GM19397 (cell line): Measurements from ENCODE around the gene BORCS5.
"Not testable (repeated sequence)": the region's sequence is repeated elsewhere in the genome, so short reads cannot be mapped to it uniquely, and the experiment has no call there.

Source experiments
- ATAC-seq: cut with Tn5 transposase; IDR thresholded peaks from one replicate; pipeline ENCODE4 v1.9.1; 2021; ENCODE audit warnings: mild to moderate bottlenecking, moderate library complexity; ENCODE audit not compliant: unreplicated experiment

The BORCS5 gene

DNA sequence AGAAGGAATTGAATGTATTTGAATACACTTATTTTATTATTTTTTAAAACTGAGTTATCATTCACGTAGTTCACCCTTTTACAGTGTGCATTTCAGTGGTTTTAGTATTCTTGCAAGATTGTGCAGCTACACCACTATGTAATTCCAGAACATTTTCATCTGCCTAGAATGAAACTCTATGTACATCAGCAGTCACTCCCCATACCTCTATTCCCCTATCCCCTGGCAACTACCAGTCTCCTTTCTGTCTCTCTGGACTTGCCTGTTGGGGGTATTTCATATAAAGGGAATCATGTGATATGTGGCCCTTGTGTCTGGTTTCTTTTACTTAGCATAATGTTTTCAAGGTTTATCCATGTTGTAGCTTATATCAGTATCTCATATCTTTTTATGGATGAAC is 96.8 kb downstream of the BORCS5 start:
- ATAC-seq, result no peak

DNA sequence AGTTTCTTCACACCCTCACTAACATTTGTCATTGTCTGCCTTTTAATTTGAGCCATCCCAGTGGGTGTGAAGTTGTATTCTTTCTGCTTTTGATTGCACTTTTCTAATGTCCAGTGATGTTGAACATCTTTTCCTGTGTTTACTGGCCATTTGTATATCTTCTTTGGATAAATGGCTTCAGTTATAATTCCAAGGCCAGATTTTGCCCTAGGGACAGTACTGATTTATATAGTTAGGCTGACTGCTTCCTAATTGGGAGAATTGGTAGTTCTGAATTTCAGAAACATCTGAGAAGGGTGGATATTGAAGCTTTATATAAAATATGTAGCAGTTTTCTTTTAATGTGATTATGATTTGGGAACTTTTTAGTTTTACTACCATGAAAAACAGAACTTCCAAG is 97.4 kb downstream of the BORCS5 start:
- ATAC-seq, result no peak

DNA sequence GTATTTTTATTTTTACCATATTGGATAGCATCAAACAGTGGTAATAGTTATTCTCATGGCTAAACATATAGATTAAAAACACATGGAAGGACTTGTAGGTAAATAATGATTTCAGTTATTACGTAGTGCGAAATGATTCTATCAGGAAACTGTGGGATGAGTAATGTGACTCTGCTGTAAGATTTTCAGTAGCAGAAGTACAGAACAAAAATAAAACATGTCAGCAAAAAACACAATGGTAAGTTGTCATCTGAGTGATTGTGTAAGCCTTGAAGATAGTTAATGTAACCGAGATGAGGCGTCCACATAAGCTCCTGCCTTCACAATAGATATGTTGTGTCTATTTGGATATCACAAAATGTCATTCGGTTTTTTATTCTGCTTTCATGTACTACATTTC is 99.8 kb downstream of the BORCS5 start:
- ATAC-seq, result no peak

DNA sequence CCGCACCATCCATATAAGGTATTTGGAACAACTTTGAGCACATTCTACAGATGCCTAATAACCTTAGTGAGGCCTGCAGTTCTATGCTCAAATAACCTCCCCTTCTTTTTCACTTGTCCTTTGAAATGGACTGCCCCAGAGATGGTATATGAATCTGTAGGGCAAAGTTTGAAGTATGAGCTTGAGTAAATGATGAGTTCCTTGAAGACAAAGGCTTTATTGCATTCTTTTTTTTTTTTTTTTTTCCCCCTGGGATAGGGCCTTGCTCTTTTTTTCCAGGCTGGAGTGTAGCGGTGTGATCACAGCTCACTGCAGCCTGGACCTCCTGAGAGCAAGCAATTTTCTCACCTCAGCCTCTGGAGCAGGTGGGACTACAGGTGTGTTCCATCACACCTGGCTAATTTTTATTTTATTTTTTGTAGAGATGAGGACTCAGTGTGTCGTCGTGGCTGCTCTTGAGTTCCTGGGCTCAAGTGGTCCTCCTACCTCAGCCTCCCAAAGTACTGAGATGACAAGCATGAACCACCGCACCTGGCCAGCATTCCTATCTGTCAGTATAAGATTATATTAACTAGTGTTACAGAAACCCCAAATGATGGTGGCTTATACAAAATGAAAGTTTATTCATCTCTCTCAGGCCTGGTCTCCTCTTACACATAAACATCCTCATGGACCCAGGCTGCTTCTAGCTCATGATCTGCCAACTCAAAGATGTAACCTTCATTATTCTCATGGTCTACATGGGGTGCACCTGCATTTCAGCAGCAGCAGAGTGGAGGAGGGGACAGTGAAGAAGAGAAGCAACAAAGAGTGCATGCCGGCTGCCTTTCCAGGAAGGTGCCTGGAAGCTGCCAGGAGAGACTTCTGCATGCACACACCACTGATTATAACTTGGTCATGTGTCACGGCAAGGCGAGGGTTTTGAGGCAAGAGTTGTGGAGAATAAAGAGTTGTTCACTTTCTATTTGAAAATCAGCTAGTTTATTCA is 104.4 kb downstream of the BORCS5 start:
- no peak for ATAC-seq

DNA sequence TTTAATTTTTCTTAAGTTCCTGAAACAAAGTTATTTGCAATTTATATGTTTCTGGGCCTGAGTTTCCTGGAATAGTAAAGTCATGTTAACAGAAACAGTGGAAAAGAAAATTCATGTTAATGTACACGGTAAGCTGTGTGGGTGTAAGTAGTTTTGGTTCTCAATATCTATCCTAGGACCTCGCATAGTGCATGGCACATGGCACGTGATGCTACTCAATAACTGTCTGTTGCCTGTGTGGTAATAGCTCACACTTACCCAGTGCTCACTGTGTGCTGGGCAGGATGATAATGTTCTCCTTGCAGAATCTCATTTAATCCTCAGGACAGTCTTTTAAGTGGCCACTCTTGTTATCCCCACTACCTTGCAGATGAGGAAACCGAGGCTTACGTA is 105.0 kb downstream of the BORCS5 start:
- ATAC-seq, result no peak

DNA sequence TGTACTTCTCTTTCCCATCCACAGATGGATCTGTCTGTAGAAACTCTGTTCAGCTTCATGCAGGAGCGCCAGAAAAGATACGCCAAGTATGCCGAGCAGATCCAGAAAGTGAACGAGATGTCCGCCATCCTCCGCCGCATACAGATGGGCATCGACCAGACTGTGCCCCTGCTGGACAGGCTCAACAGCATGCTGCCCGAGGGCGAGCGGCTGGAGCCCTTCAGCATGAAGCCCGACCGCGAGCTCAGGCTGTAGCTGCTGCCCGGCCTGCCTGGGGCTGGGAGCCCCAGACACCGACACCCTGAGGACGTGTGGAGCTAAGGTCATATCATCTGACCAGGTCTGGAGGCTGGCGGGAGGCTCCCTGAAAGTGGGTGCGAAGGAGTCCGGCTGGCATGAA is 108.6 kb downstream of the BORCS5 start:
- no peak for ATAC-seq

DNA sequence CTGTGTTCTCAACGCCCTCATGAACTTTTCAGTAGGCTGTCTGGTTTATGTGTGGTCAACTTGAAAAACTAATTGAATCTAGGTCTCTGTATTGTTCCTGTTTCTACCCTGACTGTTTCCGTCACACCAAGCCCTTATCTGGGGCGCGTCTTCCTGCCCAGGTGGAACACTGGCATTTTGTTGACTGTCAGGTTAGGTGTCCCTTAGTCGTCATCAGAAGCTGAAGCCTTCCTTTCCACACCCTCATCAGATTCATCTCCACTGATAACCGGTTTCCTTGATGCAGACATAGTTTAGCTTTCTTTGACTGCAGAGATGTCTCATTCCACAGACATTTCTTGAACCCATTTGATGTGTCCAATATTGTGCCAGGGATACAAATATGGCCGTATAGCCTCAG is 109.3 kb downstream of the BORCS5 start:
- ATAC-seq, result no peak

DNA sequence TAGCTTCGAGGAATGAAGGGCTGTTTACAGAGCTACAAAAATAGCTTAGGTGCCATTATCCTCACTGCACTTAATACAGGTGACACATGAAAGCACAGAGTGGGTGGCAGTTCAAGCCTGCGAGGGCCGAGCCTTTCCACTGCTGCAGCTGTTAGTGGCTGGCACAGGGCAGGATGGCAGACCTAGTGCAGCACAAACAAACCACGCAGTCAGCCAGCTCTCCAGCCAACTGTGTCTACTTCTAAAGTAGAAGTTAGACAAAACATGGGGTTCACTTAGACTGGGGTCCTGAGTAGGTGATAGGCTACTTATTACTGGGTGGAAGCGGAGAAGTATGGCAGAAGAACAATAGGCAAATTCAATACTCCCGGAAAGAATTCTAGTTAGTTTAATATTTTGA is 110.4 kb downstream of the BORCS5 start:
- no peak for ATAC-seq

DNA sequence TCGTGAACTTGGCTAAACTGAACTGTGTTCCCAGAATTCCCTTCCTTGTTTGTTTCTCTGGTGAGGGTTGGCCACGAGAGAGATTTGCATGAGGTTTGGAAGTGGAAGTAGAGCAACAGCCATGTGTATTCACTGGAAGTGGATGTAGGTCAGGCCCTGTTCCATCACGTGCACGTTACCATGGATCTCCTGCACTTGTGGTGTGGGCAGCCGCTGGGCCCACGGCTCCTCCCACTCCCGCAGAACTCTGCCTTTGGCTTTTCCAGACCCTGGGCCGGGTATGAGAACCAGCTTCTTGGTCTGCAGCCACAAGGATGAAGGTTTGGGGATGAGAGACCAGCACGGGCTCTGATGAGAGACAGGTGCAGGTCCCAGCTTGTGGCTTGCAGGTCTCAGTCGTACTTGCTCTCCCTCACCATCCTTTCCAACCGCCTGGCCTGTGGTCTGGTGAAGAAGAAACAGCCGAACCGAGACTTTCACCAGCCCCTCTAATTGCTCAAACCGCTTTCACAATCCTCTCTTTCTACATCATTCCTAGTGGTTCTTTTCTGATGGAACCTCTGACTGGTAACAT is 110.9 kb downstream of the BORCS5 start:
- no peak for ATAC-seq

DNA sequence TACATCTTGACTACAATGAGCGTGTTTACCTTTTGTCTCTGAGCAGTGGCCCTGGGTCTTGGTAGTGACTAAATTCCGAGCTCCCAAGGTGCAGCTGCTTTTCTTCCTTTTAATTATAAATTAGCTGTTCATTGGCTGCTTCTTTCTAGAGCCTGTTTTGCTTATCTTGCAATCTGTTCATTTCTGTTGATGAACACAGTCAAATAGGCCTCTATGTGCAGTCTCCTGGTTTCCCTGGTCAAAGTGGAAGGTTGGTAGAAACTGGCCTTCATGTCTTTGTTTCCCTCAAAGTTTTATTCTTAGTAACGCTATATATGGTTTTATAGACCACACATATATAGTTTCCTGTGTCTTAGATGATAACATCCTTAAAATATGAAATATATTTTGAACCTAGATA is 111.7 kb downstream of the BORCS5 start:
- no peak for ATAC-seq

DNA sequence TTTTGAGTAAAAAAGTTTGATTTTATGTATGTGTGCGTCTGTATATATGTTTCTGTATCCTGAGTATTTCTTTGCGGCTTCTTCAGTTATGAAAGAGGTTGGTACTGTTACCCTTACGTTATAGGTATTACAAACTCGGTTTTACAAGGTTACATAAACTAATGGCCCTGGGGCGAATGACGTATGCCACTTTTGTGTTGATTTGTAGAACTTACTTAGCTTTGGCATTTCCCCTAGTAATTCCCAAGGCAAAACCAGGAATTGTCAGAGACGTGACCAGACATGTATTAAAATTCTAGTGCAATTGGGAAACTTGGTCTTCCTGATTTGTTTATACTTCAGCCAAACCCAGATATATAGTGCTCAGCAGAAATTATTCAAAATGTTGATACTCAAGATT is 112.5 kb downstream of the BORCS5 start:
- no peak for ATAC-seq

DNA sequence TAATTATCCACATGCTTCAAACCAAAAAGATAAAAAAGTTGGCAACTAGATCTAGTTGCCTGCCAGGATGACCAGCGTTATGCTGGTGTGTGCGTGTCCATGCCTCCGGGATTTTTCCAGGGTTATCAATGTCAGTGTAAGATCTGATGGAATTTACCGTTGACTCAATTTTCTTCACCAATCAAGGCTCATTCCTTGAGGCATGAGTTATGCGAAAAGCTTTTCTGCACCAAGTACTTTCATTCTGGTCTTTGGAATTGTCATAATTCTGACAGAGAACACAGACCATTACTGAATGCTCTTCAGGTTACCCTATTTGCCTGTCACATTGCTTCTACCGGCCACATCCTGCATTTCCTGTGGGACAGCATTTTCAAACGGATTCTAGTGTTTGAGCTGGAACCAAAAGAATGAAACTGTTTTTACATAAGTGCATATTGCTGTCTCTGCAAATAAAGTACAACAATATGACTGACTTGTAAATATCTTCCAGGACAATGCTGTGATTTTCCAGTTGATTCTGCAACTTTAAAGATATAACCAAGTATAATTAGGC is 114.0 kb downstream of the BORCS5 start:
- no peak for ATAC-seq

DNA sequence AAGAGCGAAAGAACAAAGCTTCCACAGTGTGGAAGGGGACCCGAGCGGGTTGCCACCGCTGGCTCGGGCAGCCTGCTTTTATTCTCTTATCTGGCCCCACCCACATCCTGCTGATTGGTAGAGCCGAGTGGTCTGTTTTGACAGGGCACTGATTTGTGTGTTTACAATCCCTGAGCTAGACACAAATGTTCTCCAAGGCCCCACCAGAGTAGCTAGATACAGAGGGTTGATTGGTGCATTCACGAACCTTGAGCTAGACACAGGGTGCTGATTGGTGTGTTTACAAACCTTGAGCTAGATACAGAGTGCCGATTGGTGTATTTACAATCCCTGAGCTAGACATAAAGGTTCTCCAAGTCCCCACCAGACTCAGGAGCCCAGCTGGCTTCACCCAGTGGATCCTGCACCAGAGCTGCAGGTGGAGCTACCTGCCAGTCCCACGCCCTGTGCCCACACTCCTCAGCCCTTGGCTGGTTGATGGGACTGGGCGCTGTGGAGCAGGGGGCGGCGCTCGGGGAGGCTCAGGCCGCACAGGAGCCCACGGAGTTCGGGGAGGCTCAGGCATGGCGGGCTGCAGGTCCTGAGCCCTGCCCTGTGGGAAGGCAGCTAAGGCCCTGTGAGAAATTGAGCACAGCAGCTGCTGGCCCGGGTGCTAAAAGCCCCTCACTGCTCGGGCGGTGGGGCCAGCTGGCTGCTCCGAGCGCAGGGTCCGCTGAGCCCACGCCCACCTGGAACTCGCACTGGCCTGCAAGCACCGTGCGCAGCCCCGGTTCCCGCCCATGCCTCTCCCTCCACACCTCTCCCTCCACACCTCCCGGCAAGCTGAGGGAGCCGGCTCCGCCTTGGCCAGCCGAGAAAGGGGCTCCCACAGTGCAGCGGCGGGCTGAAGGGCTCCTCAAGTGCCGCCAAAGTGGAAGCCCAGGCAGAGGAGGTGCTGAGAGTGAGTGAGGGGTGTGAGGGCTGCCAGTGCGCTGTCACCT is 115.4 kb downstream of the BORCS5 start:
- not testable (repeated sequence) for ATAC-seq

DNA sequence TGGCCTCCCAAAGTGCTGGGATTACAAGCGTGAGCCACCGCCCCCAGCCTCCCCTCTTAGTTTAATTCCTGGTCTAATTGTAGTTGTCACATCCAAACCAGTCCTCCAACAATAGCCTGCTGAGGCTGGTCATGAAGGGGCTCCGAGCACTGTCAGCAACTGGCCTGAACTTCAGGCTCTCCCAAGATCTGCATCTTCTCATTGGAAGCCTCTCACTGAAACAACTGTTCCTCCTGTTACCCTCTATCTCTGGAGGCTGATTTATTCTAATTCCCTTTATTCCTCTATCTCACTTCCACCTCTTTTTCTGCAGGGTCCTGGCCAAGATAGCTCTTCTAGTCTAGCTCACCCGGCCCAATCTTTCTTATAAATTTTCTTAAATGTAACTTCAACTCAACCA is 116.3 kb downstream of the BORCS5 start:
- no peak for ATAC-seq

DNA sequence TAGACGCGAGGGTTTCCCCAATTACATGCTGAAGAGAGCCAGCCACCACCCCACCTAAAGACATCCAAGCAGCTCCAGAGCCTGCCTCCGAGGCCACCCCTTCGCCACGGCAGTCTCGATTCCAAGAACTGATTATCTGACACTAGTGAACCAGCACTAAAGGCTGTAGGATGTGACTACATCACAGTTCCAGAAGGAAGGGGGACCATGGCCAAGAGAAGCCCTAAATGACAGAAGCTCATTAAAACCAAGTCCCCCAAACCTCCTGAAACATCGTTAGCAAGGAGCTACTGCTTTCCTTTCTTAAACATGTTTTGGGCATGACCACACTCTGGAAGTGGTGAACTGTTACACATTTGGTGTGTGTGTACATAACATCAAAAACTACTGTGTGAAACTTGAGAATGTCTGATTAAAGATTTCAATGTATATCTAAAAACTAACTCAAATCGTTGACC is 117.6 kb downstream of the BORCS5 start:
- ATAC-seq, result peak; percentile 21

DNA sequence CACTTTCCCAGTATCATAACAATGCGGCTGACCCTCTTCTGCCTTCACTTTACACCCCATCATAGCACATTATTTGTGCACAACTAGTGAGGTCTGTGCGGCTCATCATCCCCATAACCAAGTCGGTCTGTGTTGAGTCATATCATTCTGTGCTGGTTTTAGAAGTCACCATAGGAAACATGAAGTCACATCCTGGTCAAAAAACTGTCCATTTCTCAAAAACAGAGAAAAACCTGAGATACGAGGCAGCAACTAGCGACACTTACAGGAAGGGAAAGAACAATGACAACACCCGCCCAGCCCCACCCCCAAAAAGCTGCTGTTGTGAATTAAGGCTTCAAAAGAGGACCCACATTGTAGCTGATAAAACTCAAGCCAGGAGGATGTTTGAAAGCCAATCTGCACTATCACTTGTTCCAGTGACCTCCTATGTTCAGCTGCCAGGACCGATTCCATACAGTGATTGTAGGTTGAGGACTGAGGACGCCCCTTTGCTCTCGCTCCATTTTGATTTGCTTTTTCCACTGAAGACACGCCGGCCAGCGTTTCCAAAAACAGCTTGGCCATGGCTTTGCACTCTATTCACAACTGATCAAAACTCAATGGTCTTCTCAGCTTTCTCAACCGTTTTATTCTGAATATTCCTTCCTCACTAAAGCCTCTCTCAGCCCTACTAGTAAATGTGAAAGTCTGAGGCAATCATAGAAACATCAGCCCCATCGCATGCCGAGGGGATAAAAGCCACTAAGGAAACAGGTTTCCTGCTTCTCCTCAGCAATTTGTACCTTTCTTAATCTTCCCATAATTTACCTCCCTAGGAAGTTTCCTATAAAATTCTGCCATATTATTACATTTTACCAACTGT is 118.3 kb downstream of the BORCS5 start:
- ATAC-seq, result peak; percentile 81

DNA sequence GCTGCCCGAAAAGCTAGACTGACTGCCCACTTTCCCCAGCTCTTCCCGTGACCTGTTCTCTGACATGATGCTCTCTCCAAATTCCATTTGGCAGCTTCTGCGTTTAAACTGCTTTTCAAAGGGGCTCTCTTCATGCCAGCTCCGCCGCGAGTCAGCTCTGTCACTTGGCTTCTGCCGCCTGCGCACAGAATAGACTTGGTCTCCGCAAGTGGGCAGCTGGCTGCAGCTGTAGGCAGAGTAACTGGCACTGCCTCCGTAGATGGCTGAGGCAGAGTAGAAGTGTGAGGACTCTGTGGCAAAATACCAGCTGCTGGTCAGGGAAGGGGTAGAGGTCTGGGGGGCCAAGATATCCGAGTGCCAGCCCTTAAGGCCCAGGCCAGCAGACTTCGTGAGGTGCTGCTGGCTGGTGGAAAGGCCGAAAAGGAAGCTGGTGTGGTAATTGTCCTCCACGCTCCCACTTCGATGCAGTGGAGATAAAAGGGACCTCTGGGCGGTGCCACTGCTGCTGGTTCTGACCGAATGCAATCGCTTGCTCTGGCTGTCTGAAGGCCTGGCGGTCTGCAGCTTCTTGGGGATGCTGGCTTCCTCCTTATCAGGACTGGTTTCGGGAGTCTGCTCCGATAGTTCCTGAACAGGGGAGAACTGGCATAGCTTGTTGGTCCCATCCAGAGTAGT is 120.1 kb downstream of the BORCS5 start:
- no peak for ATAC-seq

DNA sequence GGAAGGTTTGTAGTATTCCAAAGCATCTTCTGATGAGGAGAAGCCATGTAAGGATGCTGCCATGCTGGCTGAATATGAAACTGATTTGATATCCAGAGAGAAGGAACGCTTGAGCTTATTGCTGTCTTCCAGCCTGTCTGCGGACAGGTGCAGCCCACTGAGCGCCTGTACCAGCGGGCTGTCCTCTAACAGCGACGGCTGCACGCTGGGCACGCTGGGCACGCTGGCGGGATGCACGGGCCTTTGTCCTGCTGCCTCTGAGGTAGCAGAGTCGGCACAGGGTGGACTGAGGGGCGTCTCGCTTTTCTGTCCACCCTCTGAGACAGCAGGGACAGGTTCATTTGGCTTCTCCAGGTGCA is 120.6 kb downstream of the BORCS5 start:
- ATAC-seq, result no peak

DNA sequence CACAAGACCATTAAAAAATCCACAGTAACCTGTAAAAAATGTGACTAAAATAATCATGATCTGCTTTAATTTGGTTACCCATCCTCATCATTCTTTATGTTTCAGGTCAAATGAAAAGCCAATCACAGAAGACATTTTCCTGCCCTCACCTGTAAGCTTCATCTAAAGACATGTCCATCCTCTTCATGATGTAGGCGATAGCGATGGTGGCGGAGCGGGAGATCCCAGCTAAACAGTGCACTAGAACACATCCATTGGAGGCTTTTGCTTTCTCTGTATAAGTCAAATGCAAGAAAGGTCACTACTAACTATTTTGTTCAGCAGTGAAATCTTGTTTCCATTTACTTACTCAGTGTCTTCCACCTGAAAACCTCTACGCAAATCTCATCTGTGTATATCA is 123.2 kb downstream of the BORCS5 start:
- no peak for ATAC-seq
